Peyer's patch (tissue), 4 donors: ENCODE results near the gene WDR49. TPM values are rescaled to one million over a fixed set of nuclear protein-coding genes. Genes with fewer than 3 reads are reported as not detected.

Experiments used
- DNase-seq, 3 donors: peaks; one replicate each; pipeline ENCODE4 v3.0.0-alpha.2; 2017 to 2019
- H3K27ac ChIP-seq, 4 donors: fragments of 200-600 bp; sonication (generic); one replicate each; pipeline ENCODE4 v1.5.1; 2016 to 2019
- H3K27me3 ChIP-seq, 2 donors: fragments of 200-600 bp; sonication (generic); one replicate each; pipeline ENCODE4 v1.5.1; 2019
- H3K36me3 ChIP-seq, 3 donors: fragments of 200-600 bp; sonication (generic); one replicate each; pipeline ENCODE4 v1.5.1; 2016 to 2019
- H3K4me1 ChIP-seq, 4 donors: fragments of 200-600 bp; sonication (generic); one replicate each; pipeline ENCODE4 v1.5.1; 2016 to 2019
- H3K4me3 ChIP-seq, 4 donors: fragments of 200-600 bp; sonication (generic); 1 replicate in 3 of 4; 2 replicates in 1 of 4; pipeline ENCODE4 v1.5.1; 2016 to 2019; ENCODE audit warnings: mild to moderate bottlenecking in 1 of 4
- H3K9me3 ChIP-seq, 4 donors: fragments of 200-600 bp; sonication (generic); one replicate each; pipeline ENCODE4 v1.5.1; 2016 to 2019; ENCODE audit warnings: mild to moderate bottlenecking in 1 of 4
- CTCF ChIP-seq, 6 experiments: fragments of 450-650 bp in 4 of 6; fragments of 200-600 bp in 2 of 6; sonication (generic) in 1 of 6; IDR thresholded peaks; one replicate each; pipeline ENCODE4 v1.5.1; 2017 to 2019; ENCODE audit warnings: antibody characterized with exemption in 6 of 6, mild to moderate bottlenecking in 3 of 6, moderate library complexity in 1 of 6
- POLR2A ChIP-seq, 2 donors: fragments of 450-650 bp; IDR thresholded peaks; one replicate each; pipeline ENCODE4 v1.5.1; 2017; ENCODE audit warnings: antibody characterized with exemption in 2 of 2, mild to moderate bottlenecking in 2 of 2, moderate library complexity in 2 of 2
- total RNA-seq, 4 donors: library from RNA; depleted of rRNA; stranded (reverse); fragments of >200 nt; gene quantifications; one replicate each; pipeline ENCODE4 v1.1.0, GENCODE V29; 2016

The WDR49 gene
- total RNA-seq, 4 donors from 2014 or later, result 1.5 to 11.4 (median 3.0) TPM; not detected in 1

DNA sequence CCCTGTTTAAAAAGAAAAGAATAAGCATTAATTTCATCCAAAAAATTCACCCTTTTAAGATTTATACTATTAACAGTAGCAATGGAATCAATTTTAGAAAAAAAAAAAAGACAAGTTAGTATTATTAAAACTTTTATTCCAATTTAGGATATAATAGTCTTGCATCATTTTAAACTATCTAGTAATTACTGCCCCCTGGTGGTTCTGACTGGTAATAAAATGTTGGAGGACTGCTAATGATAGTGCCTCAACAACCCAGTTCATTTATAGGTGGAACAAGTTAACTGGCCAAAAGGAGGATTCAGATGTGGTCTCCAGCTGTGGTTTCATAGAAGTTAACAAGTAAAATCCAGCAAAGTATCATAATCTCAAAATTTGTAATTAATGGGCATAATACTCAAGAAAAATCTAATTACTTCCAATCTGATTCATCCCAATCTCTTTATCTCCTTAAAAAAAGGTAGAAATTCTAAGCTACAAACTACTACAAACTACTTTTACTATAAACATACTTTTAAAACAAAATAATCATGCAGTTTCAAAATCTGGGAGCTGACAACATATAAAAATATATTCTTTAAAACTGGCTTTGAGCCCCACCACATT lies 30.7 kb upstream of the WDR49 start:
- Histone ChIP-seq H3K36me3 (peaks cover 0 to 28% (median 0%) of the 10 kb centered on the region in 3 donors), H3K4me3 (no peak overlapping the region), H3K27me3 (no peaks in the 10 kb centered on the region), H3K9me3 (no peaks in the 10 kb centered on the region), H3K27ac (no peak overlapping the region), H3K4me1 (no peaks in the 10 kb centered on the region)
- TF ChIP-seq CTCF (IDR thresholded peaks at IDR 0.05) (peak; percentile 57 to 87 (median 76)), POLR2A (IDR thresholded peaks at IDR 0.05) (no peak)
- peak in 2 of 3 donors; percentile 38 to 58 for DNase-seq

DNA sequence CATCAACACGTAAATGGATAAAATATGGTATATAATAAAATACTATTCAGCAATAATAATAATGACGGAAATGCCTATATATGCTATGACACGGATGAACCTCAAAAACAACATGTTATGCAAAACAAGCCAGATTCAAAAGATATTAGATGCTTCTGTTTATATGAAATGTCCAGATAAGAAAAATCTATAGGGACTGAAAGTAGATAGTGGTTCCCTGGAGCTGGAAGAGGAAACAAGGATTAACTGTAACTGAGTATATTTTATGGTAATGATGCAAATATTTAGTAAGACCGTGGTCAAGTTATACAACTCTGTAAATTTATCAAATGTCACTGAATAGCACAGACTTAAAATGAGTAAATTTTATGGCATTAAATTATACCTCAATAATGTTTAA lies 25.8 kb upstream of the WDR49 start:
- Histone ChIP-seq H3K36me3 (peaks cover 0 to 44% (median 0%) of the 10 kb centered on the region in 3 donors), H3K4me3 (no peak overlapping the region), H3K9me3 (peaks cover 0 to 7% (median 0%) of the 10 kb centered on the region in 4 donors), H3K4me1 (no peaks in the 10 kb centered on the region), H3K27me3 (no peaks in the 10 kb centered on the region), H3K27ac (no peak overlapping the region)
- DNase-seq, result no peak
- TF ChIP-seq POLR2A (IDR thresholded peaks at IDR 0.05) (no peak), CTCF (IDR thresholded peaks at IDR 0.05) (no peak)

GRCh38 chr3:167675848-167676247 lies 22.1 kb upstream of the WDR49 start:
- Histone ChIP-seq H3K9me3 (peaks cover 0 to 7% (median 0%) of the 10 kb centered on the region in 4 donors), H3K27me3 (no peaks in the 10 kb centered on the region), H3K36me3 (peaks cover 0 to 28% (median 0%) of the 10 kb centered on the region in 3 donors), H3K4me3 (no peak overlapping the region), H3K4me1 (no peaks in the 10 kb centered on the region), H3K27ac (no peak overlapping the region)
- DNase-seq, result no peak
- TF ChIP-seq POLR2A (IDR thresholded peaks at IDR 0.05) (no peak), CTCF (IDR thresholded peaks at IDR 0.05) (no peak)

GRCh38 chr3:167673221-167673620 lies 19.5 kb upstream of the WDR49 start:
- Histone ChIP-seq H3K27ac (peak overlapping the region in 2 of 4 donors; percentile 43 to 61), H3K9me3 (peaks cover 0 to 7% (median 0%) of the 10 kb centered on the region in 4 donors), H3K27me3 (no peaks in the 10 kb centered on the region), H3K4me3 (no peak overlapping the region), H3K4me1 (no peaks in the 10 kb centered on the region), H3K36me3 (peaks cover 0 to 25% (median 0%) of the 10 kb centered on the region in 3 donors)
- peak in 1 of 3 donors; percentile 58 for DNase-seq
- TF ChIP-seq POLR2A (IDR thresholded peaks at IDR 0.05) (no peak), CTCF (IDR thresholded peaks at IDR 0.05) (no peak)

GRCh38 chr3:167671878-167672427 lies 18.2 kb upstream of the WDR49 start:
- peaks cover 0 to 23% (median 0%) of the 10 kb centered on the region in 3 donors for H3K36me3 ChIP-seq
- no peak for TF ChIP-seq CTCF (IDR thresholded peaks at IDR 0.05)
- no peak for TF ChIP-seq POLR2A (IDR thresholded peaks at IDR 0.05)
- no peaks in the 10 kb centered on the region for H3K4me1 ChIP-seq
- no peak overlapping the region for H3K27ac ChIP-seq
- H3K27me3 ChIP-seq, result no peaks in the 10 kb centered on the region
- peaks cover 0 to 7% (median 0%) of the 10 kb centered on the region in 4 donors for H3K9me3 ChIP-seq
- H3K4me3 ChIP-seq, result no peak overlapping the region
- no peak for DNase-seq
